ENCODE results near the gene PRAMEF4.
"Not testable (repeated sequence)": the region's sequence is repeated elsewhere in the genome, so short reads cannot be mapped to it uniquely, and the experiment has no call there.

Gene PRAMEF4

DNA sequence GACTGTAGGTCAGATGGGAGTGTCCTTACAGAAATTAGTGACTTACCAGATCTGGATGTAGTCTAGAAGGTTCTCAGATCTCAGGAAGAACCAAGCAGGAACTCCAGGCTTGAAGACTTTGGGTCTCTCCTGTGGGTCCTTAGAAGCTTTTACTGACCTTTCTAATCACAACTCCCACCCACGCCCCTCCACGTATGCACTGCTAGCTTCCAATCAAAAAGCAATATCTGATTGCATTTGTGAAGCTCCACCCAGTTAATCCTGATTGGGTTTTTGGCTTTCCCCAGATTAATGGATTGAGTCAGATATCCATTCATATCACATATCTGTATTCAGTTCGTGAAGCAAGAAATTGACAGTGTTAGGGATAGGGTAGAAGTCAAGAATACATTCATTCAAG, at the start of gene PRAMEF4:
Gene PRAMEF4, minus strand, starts transcription at position 101 of the 400 bp plus-strand sequence. CDS start 2,807 bp downstream, outside the sequence.
- not testable (repeated sequence) for DNase-seq

- DNase-seq, result not testable (repeated sequence)
Measured at GRCh38 chr1:12924368-12924767, 38.4 kb upstream of the PRAMEF4 start.

GRCh38 chr1:12921749-12922148, 35.7 kb upstream of the PRAMEF4 start:
- not testable (repeated sequence) for DNase-seq

- not testable (repeated sequence) for DNase-seq
Measured at GRCh38 chr1:12916310-12916709, 30.3 kb upstream of the PRAMEF4 start, which contains the start of gene PRAMEF7. PRAMEF7 (plus strand) TSS chr1:12916610; CDS start chr1:12917693, 1,083 bp downstream.

GRCh38 chr1:12903793-12904572, 18.0 kb upstream of the PRAMEF4 start:
- not testable (repeated sequence) for DNase-seq

DNA sequence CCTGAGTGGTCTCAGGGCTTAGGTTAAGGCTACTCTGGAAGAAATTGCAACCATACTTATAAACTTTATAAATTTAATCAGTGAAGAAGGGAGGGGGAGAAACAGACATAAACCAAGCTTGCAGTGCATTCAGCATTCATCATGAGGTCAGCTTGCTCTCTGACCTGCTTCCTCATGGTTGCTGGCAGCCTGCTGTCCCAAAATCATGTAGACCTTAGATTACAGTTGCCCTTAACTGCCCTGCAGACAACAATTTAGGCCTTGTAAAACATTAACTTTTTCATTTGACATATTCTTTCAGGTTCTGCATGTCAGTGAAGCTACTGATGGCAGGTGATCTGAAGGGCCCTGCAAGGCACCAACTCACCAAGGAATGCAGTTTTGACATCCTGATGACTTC, 13.2 kb upstream of the PRAMEF4 start:
- not testable (repeated sequence) for DNase-seq

DNA sequence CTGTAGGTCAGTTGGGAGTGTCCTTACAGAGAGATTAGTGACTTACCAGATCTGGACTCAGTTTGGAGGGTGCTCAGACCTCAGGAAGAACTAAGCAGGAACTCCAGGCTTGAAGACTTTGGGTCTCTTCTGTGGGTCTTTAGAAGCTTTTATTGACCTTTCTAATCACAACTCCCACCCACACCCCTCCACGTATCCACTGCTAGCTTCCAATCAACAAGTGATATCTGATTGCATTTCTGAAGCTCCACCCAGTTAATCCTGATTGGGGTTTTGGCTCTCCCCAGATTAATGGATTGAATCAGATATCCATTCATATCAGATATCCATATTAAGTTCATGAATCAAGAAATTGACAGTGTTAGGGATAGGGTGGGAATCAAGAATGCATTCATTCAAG, 12.2 kb upstream of the PRAMEF4 start, which contains the start of gene PRAMEF10:
Gene PRAMEF10, minus strand, starts transcription at position 101 of the 400 bp plus-strand sequence. CDS start 2,423 bp downstream, outside the sequence.
- not testable (repeated sequence) for DNase-seq

- not testable (repeated sequence) for DNase-seq
Measured at GRCh38 chr1:12878453-12878852, 7.5 kb downstream of the PRAMEF4 start.

DNA sequence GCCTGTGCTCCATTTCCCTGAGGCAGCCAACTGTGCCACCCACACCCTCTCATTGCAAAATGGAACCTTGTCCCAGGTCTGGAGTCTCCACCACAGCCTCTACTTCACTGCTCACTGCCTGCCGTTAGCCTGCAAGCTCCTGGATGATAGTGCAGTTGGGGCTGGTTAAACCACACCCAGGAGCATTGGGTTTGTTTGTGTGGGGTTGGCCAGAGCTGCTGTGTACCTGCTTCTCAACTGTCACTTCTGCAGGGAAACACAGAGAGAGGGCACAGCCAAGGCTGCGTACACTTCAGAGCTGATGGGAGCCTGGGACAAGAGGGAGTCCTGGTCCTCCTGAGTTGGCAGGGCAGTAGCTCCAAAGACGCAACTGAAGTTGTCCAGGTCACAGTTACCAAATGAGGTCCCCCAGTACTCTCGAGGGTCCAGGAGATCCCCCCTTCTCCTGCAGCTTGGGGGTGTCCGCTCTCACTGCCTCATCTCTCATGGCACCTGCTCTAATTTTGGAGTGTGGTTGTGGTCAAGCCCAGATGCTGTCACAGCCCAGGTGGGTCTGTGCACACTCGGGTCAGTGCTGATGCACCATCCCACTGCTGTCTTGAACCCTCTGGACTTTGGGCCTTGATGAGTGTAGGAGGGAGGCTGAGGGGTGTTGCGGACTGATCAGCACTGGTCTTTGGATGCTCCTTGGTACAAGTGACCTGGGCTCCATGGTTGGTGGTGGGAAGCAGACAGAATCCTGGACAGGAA, 22.7 kb downstream of the PRAMEF4 start:
- DNase-seq, result not testable (repeated sequence)

GRCh38 chr1:12856786-12857185, 29.2 kb downstream of the PRAMEF4 start, which contains the start of gene PRAMEF2:
PRAMEF2 (plus strand) TSS chr1:12857086; CDS start chr1:12859010, 1,924 bp downstream.
- DNase-seq, result not testable (repeated sequence)

- DNase-seq, result no peak
Measured at GRCh38 chr1:12851779-12852178, 34.2 kb downstream of the PRAMEF4 start.

DNA sequence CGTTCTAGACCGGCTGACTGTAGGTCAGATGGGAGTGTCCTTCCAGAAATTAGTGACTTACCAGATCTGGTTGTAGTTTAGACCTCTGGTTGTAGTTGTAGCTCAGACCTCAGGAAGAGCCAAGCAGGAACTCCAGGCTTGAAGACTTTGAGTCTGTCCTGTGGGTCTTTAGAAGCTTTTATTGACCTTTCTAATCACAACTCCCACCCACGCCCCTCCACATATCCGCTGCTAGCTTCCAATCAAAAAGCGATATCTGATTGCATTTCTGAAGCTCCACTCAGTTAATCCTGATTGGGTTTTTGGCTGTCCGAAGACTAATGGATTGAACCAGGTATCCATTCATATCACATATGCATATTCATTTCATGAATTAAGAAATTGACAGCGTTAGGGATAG, 37.4 kb downstream of the PRAMEF4 start, which contains the start of gene HNRNPCL1:
Gene HNRNPCL1, minus strand, starts transcription at position 101 of the 400 bp plus-strand sequence. CDS start 431 bp downstream, outside the sequence.
- not testable (repeated sequence) for DNase-seq

DNA sequence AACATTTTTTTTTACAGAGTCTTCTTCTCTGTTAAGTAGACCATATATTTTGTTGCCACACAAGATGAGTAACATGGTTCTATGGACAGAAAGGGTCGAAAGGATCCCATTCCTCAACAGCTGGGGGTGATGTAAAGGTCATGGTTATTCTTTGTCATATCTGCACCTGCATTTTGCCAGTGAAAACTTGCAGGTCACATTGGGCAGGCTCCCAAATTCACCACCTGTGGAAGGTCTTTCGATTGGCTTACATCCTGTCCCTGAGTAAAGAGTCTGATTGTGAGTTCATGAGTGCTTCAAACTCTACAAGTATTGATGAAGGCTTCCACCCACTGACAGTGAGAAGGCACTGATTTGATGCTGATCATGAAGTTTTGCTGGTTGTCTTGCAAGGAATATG, 52.8 kb downstream of the PRAMEF4 start:
- DNase-seq, result not testable (repeated sequence)

DNA sequence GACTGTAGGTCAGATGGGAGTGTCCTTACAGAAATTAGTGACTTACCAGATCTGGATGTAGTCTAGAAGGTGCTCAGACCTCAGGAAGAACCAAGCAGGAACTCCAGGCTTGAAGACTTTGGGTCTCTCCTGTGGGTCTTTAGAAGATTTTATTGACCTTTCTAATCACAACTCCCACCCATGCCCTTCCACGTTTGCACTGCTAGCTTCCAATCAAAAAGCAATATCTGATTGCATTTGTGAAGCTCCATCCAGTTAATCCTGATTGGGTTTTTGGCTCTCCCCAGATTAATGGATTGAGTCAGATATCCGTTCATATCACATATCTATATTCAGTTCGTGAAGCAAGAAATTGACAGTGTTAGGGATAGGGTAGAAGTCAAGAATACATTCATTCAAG, 54.7 kb downstream of the PRAMEF4 start, which contains the start of gene PRAMEF11:
Gene PRAMEF11, minus strand, starts transcription at position 101 of the 400 bp plus-strand sequence. CDS start 2,621 bp downstream, outside the sequence.
- not testable (repeated sequence) for DNase-seq
